GM03348 (cell line): ENCODE measurements around the gene MUC5AC.
"Not testable (repeated sequence)": the region's sequence is repeated elsewhere in the genome, so short reads cannot be mapped to it uniquely, and the experiment has no call there.

Experiments
- DNase-seq: peaks from one replicate; pipeline ENCODE4 v3.0.0; 2012; ENCODE audit warnings: low spot score

The MUC5AC gene

GRCh38 chr11:1208394-1209261 is 50.9 kb downstream of the MUC5AC start:
- DNase-seq = no peak

- no peak for DNase-seq
Measured at GRCh38 chr11:1209371-1210057, 51.8 kb downstream of the MUC5AC start.

GRCh38 chr11:1211838-1212237 is 54.1 kb downstream of the MUC5AC start:
- DNase-seq = no peak

- DNase-seq = not testable (repeated sequence)
Measured at GRCh38 chr11:1215826-1216225, 58.1 kb downstream of the MUC5AC start.

- no peak for DNase-seq
Measured at GRCh38 chr11:1217151-1217550, 59.4 kb downstream of the MUC5AC start.

- no peak for DNase-seq
Measured at GRCh38 chr11:1218256-1218787, 60.6 kb downstream of the MUC5AC start.

- no peak for DNase-seq
Measured at GRCh38 chr11:1218788-1219445, 61.2 kb downstream of the MUC5AC start.

GRCh38 chr11:1219446-1219833 is 61.7 kb downstream of the MUC5AC start:
- no peak for DNase-seq

- no peak for DNase-seq
Measured at GRCh38 chr11:1219834-1220815, 62.4 kb downstream of the MUC5AC start.

GRCh38 chr11:1220941-1221721 is 63.4 kb downstream of the MUC5AC start:
- no peak for DNase-seq

GRCh38 chr11:1221848-1222311 is 64.1 kb downstream of the MUC5AC start:
- no peak for DNase-seq

GRCh38 chr11:1222491-1223345 is 65.0 kb downstream of the MUC5AC start, which contains the start of gene MUC5B:
Gene MUC5B, plus strand, starts transcription at chr11:1223066. Its CDS starts 58 bp downstream, at chr11:1223124.
- DNase-seq = no peak

- no peak for DNase-seq
Measured at GRCh38 chr11:1223346-1224110, 65.8 kb downstream of the MUC5AC start.

GRCh38 chr11:1224111-1224490 is 66.3 kb downstream of the MUC5AC start:
- no peak for DNase-seq

- no peak for DNase-seq
Measured at GRCh38 chr11:1224491-1225385, 67.0 kb downstream of the MUC5AC start.

GRCh38 chr11:1225386-1226225 is 67.9 kb downstream of the MUC5AC start:
- DNase-seq = no peak
